ENCODE results near the gene TMEM94.
"Not testable (repeated sequence)": the region's sequence is repeated elsewhere in the genome, so short reads cannot be mapped to it uniquely, and the experiment has no call there.

Gene TMEM94

GRCh38 chr17:75445896-75446295, 10.5 kb upstream of the TMEM94 start:
- DNase-seq = not testable (repeated sequence)

DNA sequence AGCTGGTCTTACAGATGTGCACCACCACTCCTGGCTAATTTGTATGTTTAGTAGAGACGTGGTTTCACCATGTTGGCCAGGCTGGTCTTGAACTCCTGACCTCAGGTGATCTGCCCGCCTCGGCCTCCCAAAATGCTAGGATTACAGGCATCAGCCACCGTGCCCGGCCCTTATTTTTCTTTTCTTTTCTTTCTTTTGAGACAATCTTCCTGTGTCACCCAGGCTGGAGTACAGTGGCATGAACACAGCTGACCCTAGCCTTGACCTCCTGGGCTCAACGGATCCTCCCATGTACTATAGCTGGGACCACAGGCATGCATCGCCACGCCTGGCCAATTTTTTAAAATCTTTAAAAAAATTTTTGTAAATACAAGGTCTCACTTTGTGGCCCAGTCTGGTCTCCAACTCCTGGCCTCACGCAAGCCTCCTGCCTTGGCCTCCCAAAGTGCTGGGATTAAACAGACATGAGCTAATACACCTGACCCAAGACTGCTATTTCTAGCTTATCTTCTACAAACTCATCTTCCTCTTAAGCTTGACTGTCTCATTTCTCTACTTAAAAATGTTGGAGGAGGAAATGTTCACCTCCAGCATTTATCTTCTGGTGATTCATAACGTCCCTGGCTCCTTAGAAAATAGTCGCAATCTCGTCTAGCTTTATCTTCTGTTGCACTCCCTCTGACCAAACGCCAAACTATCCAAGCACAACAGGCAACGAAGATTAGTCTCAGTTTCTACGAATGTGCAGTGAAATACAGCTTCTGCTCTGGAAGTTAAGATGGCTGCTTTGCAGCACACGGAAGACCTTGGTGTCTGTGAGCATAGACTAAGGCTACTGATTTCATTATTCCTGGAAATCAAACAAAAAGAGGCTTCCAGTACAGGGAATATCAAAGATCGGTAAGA, 8.2 kb upstream of the TMEM94 start:
- DNase-seq = no peak

DNA sequence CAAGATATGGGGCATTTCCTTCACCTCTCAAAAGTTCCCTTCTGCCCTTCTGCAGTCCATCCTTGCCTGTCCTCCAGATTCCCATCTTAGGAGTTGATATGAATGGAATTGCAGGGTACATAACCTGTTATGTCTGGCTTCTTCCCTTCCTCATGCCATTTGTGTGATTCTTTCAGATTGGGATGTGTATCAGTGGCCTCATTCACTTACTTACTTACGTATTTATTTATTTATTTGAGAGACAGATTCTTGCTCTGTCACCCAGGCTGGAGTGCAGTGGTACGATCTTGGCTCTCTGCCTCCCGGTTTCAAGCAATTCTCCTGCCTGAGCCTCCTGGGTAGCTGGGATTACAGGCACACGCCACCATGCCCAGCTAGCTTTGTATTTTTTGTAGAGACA, 6.2 kb upstream of the TMEM94 start:
- DNase-seq = no peak

DNA sequence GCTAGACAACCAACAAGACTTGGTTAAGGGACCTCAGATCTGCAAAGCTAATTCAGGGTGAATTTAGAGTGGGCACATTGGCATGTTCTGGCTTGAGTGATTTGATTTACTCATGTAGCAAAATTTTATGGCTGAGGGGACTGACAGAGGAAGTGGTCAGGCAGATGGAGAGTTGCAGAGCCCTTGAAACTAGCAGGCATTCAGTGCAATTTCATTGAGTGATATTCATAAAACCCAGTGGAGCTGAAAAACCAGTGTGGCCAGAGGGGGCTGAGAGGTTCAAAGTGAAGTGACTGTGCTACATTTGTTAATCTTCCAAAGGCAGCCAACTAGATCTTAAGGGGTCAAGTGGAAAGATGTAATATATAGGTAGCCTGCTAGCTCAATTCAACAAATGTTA, 2.2 kb upstream of the TMEM94 start:
- DNase-seq = no peak

GRCh38 chr17:75454672-75455071, 1.8 kb upstream of the TMEM94 start:
- DNase-seq = not testable (repeated sequence)

GRCh38 chr17:75456039-75456416, 407 bp upstream of the TMEM94 start:
- DNase-seq = no peak

- DNase-seq = peak; percentile 2
These were observed 716 bp downstream of the TMEM94 start for GRCh38 chr17:75457047-75457654.

DNA sequence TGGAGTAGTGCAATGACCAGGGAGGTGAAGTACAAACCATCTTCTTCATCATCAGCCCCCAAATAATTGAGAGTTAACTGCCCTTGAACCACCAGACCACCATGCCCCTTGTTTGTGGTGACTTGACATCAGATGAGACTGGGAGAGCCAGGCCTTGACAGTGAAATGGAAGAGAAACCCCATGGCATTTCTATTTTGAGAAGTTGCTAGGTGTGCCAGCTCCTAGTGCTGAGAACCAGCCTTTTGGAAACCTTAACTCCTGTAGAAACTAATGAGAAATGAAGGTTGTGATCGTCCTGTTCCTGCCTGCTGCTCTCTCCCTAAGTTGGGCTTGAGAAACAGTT, 2.8 kb downstream of the TMEM94 start:
- no peak for DNase-seq

DNA sequence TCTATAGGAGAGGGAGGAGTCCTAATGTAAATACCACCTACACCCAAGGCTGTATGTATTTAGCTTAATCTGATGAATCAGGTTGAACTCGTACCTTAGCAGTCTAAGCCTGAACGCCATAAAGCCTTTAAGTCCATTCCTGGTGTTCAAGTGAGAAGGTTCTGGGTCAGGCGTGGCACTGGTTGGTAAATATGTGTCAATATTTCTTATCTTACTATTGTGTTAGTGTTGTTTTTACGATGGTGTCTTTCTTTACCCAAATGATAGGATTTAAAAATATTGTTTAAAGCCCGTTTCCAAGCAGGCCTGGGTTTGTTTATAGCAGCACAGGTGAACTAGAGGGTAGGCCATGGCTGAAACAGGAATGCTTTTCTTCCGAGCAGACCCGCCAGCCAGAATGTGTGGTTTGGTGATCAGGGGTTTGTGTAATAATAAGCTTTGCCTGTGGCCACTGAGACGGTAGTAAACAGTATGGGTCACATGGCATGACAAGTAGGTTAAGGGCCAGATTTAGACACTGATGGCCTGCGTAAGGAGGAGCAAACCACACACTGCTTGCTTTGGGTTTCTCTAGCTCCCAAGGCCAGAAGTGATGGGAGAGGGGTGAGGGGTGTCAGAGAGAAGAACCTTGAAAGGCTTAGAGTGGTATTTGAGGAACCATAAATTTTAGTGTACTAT, 3.3 kb downstream of the TMEM94 start:
- no peak for DNase-seq

DNA sequence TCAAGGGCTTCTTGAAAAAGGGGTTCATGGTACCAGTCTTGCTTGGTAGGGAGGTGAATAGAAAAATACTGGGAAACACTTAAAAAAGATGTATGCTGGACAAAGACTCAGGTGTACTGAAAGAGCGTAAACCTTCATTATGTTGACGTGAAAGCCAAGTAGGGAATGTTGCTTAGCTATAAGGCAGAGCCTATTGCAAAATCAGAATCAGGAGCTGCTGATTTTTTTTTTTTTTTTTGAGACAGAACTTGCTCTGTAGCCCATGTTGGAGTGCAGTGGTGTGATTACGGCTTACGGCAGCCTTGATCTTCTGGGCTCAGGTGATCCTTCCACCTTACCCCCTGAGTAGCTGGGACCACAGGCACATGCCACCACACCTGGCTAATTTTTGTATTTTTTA, 3.9 kb downstream of the TMEM94 start:
- DNase-seq = no peak

DNA sequence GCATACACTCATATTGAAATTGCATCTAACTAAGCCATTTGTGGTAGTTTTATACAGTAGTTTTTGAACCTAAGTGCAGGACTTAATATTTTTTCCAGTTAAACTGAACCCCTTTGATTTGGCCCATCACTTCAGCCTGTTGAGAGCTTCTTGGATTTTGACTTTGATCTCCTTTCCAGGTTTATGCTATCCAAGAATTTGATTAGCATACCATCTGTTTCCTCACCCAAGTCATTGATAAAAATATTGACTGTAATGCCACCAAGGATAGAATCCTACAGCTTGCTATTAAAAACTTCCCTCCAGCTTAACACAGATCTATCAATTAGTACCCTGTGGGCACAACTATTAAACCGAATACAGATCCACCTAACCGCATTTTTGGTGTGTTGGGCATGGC, 7.2 kb downstream of the TMEM94 start:
- no peak for DNase-seq

DNA sequence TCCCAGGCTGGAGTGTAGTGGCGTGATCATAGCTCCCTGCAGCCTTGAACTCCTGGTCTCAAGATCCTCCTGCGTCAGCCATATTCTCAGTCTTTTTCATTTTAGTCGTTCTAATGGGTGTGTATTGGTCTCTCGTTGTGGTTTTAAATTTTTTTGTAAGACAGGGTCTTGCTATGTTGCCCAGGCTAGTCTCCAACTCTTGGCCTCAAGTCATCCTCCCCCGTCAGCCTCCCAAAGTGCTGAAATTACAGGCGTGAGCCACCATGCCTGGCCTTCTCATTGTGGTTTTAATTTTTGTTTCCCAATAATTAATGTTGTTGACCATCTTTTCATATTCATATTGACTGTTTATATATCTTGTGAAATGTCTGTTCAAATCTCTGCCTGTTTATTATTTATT, 8.6 kb downstream of the TMEM94 start:
- no peak for DNase-seq

GRCh38 chr17:75468291-75468754, 11.9 kb downstream of the TMEM94 start:
- DNase-seq = no peak

GRCh38 chr17:75468779-75469373, 12.4 kb downstream of the TMEM94 start:
- DNase-seq = no peak

- no peak for DNase-seq
These were observed 14.8 kb downstream of the TMEM94 start for GRCh38 chr17:75471207-75471606.

DNA sequence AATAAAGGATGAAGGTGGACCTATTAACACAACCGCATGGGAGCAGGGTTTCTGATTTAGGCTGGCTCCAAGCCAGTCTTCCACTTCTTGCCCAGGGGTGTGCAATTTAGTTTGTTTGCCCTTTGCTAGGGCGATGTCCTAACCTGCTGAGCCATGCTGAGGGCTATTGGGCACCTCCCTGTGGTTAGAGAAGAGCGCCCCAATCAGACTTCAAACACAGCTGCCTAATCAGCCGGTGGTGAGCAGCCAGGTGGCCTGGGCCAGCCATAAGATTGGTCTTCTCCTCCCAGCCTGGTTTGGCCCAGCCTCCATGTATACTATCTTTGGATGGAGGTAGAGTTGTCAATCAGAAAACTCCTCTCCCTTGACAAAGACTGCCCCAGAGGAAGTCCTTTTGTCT, 15.7 kb downstream of the TMEM94 start:
- DNase-seq = no peak

- DNase-seq = no peak
These were observed 16.8 kb downstream of the TMEM94 start for GRCh38 chr17:75473246-75473645.

DNA sequence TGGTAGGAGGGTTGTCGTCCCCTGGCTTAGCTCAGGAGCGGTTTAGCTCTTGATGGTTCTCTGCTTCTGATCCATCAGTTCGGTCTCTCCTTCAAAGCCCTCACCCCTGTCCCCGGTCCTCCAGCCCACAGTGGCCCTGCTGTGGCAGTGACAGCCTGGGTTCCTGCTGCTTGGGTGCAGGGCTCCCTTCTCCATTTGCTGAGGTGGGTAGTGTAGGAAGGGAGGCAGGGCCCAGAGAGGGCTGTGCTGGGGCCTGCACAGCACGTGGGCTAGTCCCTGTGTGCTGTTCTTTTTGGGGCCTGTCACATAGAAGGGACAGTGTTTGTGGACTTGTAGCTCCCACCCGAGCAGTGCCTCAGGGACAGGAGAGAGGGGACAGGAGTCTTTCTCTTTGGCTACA, 18.3 kb downstream of the TMEM94 start:
- DNase-seq = no peak

DNA sequence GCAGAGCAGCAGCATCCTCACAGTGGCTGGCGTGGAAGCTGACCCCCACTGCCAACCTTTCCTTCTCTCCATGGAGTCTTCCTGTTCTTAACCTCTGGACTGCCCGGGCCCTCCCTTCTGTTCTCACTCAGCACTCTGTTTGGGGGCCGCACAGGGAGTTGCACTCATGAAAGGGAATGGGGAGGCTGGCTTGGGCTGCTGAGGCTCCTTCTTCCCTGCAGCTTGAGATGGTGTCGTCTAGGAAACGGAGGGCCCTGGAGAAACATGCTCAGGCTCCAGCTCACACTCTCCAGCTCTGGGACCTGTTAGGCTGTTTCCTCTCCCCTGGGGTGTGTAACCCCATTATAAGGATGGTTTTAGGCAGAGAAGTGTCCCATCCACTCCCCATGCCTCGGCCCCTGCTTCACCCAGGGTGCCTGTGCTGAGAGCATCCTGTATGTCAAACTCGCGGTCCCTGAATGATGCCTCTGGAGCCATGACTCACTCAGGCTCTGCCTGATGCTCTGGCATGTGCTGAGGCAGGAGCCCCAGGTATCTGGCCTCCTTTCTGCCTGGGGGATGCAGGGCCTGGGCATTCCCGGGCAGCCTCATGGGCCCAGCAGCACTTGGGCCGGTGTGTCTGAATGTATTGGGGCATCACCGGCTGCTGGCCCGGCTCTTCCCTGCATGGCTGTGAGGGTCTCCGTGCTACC, 18.9 kb downstream of the TMEM94 start:
- no peak for DNase-seq

GRCh38 chr17:75475851-75476250, 19.4 kb downstream of the TMEM94 start:
- DNase-seq = no peak

DNA sequence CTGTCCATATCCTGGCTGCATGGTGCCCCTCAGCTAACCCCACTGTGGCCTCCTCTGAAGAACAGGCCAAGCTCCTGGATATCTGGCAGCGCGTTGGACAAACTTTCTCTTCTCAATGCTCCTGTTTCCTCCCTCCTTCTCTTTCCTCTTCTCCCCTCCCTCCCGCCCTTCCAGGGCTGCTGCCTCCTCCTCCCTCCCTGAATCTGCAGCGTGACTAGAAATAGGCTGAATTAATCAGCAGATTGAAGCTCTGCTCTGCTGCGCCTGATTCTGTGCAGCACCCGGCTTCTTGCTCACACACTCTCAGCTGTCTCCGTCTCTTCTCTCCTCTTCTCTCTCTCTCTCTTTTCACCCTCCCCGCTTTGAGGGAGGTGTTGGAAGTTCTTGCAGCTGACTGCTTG, 19.8 kb downstream of the TMEM94 start:
- DNase-seq = no peak

GRCh38 chr17:75476752-75477489, 20.5 kb downstream of the TMEM94 start:
- DNase-seq = no peak

Data from CD4-positive, alpha-beta T cell treated with Interleukin-17A for 1 hour (primary cell).